Fibroblast of pulmonary artery (primary cell): ENCODE measurements around the gene GABARAP.

Source experiments
- DNase-seq: peaks from one replicate; pipeline ENCODE4 v3.0.0-alpha.2; 2010; ENCODE audit warnings: low read depth
- H3K4me3 ChIP-seq: replicated peaks from 2 replicates; pipeline ENCODE4 v1.5.1; 2011; ENCODE audit warnings: low read depth, mild to moderate bottlenecking, control low read depth, low read length, moderate library complexity
- CTCF ChIP-seq: IDR thresholded peaks from 2 replicates; pipeline ENCODE4 v1.5.1; 2011; ENCODE audit warnings: mild to moderate bottlenecking, control low read depth, low read length, inconsistent platforms; ENCODE audit errors: missing control alignments

Gene GABARAP

GRCh38 chr17:7217113-7217987, 24.9 kb downstream of the GABARAP start:
- DNase-seq, result peak; percentile 84
- H3K4me3 ChIP-seq, result peak overlapping the region; percentile 80

GRCh38 chr17:7216242-7217112, 25.8 kb downstream of the GABARAP start:
- no peak for DNase-seq
- no peak for TF ChIP-seq CTCF
- peak overlapping the region; percentile 80 for H3K4me3 ChIP-seq

More at GRCh38 chr17:7217113-7217987, 24.9 kb downstream of the GABARAP start:
- TF ChIP-seq CTCF, result no peak

- DNase-seq, result no peak
- peak overlapping the region; percentile 80 for H3K4me3 ChIP-seq
- TF ChIP-seq CTCF, result no peak
Measured at GRCh38 chr17:7215652-7216180, 26.5 kb downstream of the GABARAP start.

GRCh38 chr17:7215136-7215638, 27.1 kb downstream of the GABARAP start:
- no peak for DNase-seq
- H3K4me3 ChIP-seq, result peak overlapping the region; percentile 61
- TF ChIP-seq CTCF, result no peak

GRCh38 chr17:7214300-7215135, 27.7 kb downstream of the GABARAP start:
- TF ChIP-seq CTCF, result peak; percentile 57
- peak overlapping the region; percentile 61 for H3K4me3 ChIP-seq
- DNase-seq, result peak; percentile 96

- peak; percentile 33 for TF ChIP-seq CTCF
- H3K4me3 ChIP-seq, result peak overlapping the region; percentile 61
- DNase-seq, result peak; percentile 84
Measured at GRCh38 chr17:7213895-7214299, 28.4 kb downstream of the GABARAP start.
